Tibial nerve (tissue), 4 donors: Measurements from ENCODE around the gene RGS6.

ENCODE experiments used
- EP300 ChIP-seq, 2 donors: sonication (generic); formaldehyde crosslinking; IDR thresholded peaks; one replicate each; pipeline ENCODE4 v1.6.1; 2017; ENCODE audit warnings: antibody characterized with exemption in 2 of 2, mild to moderate bottlenecking in 1 of 2
- POLR2A ChIP-seq, 2 donors: fragments of 450-650 bp; IDR thresholded peaks; one replicate each; pipeline ENCODE4 v1.6.1; 2017; ENCODE audit warnings: antibody characterized with exemption in 2 of 2, mild to moderate bottlenecking in 2 of 2, moderate library complexity in 2 of 2
- TF ChIP-seq, protein P1 (sequence below), 5 experiments: fragments of 200-600 bp in 3 of 5; fragments of 450-650 bp in 2 of 5; sonication (generic) in 3 of 5; IDR thresholded peaks; one replicate each; pipeline ENCODE4 v1.5.1; 2016 to 2019; ENCODE audit warnings: antibody characterized with exemption in 5 of 5, mild to moderate bottlenecking in 3 of 5, moderate library complexity in 2 of 5

DNA sequence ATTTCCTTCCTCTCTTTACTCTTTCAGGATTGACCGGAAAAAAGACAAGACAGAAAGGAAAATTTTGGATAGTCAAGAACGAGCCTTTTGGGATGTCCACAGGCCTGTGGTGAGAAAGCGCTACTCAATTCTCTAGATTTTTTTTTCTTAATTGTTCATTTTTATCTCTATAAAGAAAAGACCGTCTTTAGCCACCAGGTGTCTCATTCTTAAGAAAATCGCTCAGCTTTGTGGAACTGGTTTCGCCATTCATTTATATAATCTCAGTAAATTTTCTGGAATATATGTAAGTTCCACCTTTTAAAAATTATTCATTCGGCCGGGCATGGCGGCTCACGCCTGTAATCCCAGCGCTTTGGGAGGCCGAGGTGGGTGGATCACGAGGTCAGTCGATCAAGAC lies 540.6 kb downstream of the RGS6 start:
- TF ChIP-seq EP300 (IDR thresholded peaks at IDR 0.05) (no peak), POLR2A (IDR thresholded peaks at IDR 0.05) (no peak)
- TF ChIP-seq, protein P1, sequence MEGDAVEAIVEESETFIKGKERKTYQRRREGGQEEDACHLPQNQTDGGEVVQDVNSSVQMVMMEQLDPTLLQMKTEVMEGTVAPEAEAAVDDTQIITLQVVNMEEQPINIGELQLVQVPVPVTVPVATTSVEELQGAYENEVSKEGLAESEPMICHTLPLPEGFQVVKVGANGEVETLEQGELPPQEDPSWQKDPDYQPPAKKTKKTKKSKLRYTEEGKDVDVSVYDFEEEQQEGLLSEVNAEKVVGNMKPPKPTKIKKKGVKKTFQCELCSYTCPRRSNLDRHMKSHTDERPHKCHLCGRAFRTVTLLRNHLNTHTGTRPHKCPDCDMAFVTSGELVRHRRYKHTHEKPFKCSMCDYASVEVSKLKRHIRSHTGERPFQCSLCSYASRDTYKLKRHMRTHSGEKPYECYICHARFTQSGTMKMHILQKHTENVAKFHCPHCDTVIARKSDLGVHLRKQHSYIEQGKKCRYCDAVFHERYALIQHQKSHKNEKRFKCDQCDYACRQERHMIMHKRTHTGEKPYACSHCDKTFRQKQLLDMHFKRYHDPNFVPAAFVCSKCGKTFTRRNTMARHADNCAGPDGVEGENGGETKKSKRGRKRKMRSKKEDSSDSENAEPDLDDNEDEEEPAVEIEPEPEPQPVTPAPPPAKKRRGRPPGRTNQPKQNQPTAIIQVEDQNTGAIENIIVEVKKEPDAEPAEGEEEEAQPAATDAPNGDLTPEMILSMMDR (IDR thresholded peaks at IDR 0.05), result no peak
